Common myeloid progenitor, CD34-positive (primary cell): ENCODE measurements around the gene CDC42BPG.

Source experiments
- CTCF ChIA-PET: fragments of 350-600 bp; sonication (Branson Sonifier 250); formaldehyde crosslinking; loops from one replicate; lab custom pipeline; 2021; ENCODE audit warnings: antibody characterized with exemption; lab: Charles Lee
- POLR2A ChIA-PET: fragments of 350-600 bp; sonication (Branson Sonifier 250); formaldehyde crosslinking; loops from one replicate; lab custom pipeline; 2021; ENCODE audit warnings: antibody characterized with exemption; lab: Charles Lee
- DNase-seq, 3 donors: peaks; one replicate each; pipeline versions ENCODE4 v3.0.0 to v3.0.0-alpha.2; 2013
- H3K27ac ChIP-seq, 2 experiments: 1 replicate in 1 of 2; 2 replicates in 1 of 2; pipeline ENCODE4 v1.7.0; 2013; ENCODE audit warnings: inconsistent platforms in 2 of 2, low read length in 2 of 2, mild to moderate bottlenecking in 2 of 2, low read depth in 1 of 2, moderate library complexity in 1 of 2; ENCODE audit not compliant: severe bottlenecking in 2 of 2, insufficient read depth in 1 of 2, poor library complexity in 1 of 2
- H3K27me3 ChIP-seq, 5 experiments: replicated peaks in 2 of 5; 1 replicate in 3 of 5; 2 replicates in 2 of 5; pipeline versions ENCODE4 v1.6.1 to v1.7.0; 2013; ENCODE audit warnings: low read length in 4 of 5, mild to moderate bottlenecking in 2 of 5, moderate library complexity in 2 of 5, inconsistent platforms in 1 of 5; ENCODE audit not compliant: insufficient read depth in 5 of 5, control insufficient read depth in 4 of 5
- H3K36me3 ChIP-seq, 4 experiments: 1 replicate in 2 of 4; 2 replicates in 2 of 4; pipeline versions ENCODE4 v1.6.1 to v1.7.0; 2013; ENCODE audit warnings: low read length in 3 of 4, control low read depth in 1 of 4, mild to moderate bottlenecking in 1 of 4; ENCODE audit not compliant: control insufficient read depth in 4 of 4, insufficient read depth in 4 of 4
- H3K4me1 ChIP-seq, 4 experiments: 1 replicate in 3 of 4; 2 replicates in 1 of 4; pipeline versions ENCODE4 v1.6.1 to v1.7.1; 2013; ENCODE audit warnings: low read length in 3 of 4, mild to moderate bottlenecking in 3 of 4, control low read depth in 1 of 4, inconsistent platforms in 1 of 4, moderate library complexity in 1 of 4; ENCODE audit not compliant: control insufficient read depth in 4 of 4, insufficient read depth in 4 of 4; ENCODE audit errors: control extremely low read depth in 1 of 4
- H3K4me3 ChIP-seq, 7 experiments: 1 replicate in 4 of 7; 2 replicates in 3 of 7; pipeline versions ENCODE4 v1.5.1 to v1.7.0; 2013; ENCODE audit warnings: mild to moderate bottlenecking in 7 of 7, low read length in 6 of 7, moderate library complexity in 6 of 7, inconsistent platforms in 2 of 7, low read depth in 2 of 7, control low read depth in 1 of 7; ENCODE audit not compliant: insufficient read depth in 4 of 7, control insufficient read depth in 1 of 7; ENCODE audit errors: extremely low read depth in 1 of 7
- H3K9me3 ChIP-seq, 5 experiments: 1 replicate in 4 of 5; 2 replicates in 1 of 5; pipeline versions ENCODE4 v1.6.1 to v1.7.1; 2013; ENCODE audit warnings: low read length in 4 of 5, mild to moderate bottlenecking in 2 of 5, inconsistent platforms in 1 of 5, low read depth in 1 of 5, moderate library complexity in 1 of 5; ENCODE audit not compliant: control insufficient read depth in 4 of 5, insufficient read depth in 2 of 5; ENCODE audit errors: control extremely low read depth in 1 of 5
- WGBS: methylation state at CpG from one replicate; pipeline ENCODE4 v1.1.5; 2013; ENCODE audit not compliant: insufficient coverage; 5-methylcytosine and 5-hydroxymethylcytosine counted together

The CDC42BPG gene

GRCh38 chr11:64851831-64852351 is 7.4 kb upstream of the CDC42BPG start:
- Histone ChIP-seq H3K4me1 (peaks cover 3 to 89% (median 73%) of the 10 kb centered on the region in 4 experiments), H3K9me3 (no peaks in the 10 kb centered on the region), H3K36me3 (peaks cover 0 to 29% (median 19%) of the 10 kb centered on the region in 4 experiments), H3K27me3 (no peaks in the 10 kb centered on the region), H3K4me3 (no peak overlapping the region), H3K27ac (peak overlapping the region in 1 of 2 experiments; percentile 14)
- WGBS, result 100% methylated on average over 8 of the region's 8 CpGs
- ChIA-PET CTCF (interaction anchor here (16.1 to 33.3 kb wide), 2 partner anchors 12 to 38 kb away, joined by 268 to 1071 read pairs; partner anchors contain the start of gene EHD1), POLR2A (interaction anchor here (1.0 to 2.1 kb wide), 2 partner anchors 26 to 28 kb away, joined by 3 to 6 read pairs; partner anchors contain the start of gene EHD1)
- no peak for DNase-seq

DNA sequence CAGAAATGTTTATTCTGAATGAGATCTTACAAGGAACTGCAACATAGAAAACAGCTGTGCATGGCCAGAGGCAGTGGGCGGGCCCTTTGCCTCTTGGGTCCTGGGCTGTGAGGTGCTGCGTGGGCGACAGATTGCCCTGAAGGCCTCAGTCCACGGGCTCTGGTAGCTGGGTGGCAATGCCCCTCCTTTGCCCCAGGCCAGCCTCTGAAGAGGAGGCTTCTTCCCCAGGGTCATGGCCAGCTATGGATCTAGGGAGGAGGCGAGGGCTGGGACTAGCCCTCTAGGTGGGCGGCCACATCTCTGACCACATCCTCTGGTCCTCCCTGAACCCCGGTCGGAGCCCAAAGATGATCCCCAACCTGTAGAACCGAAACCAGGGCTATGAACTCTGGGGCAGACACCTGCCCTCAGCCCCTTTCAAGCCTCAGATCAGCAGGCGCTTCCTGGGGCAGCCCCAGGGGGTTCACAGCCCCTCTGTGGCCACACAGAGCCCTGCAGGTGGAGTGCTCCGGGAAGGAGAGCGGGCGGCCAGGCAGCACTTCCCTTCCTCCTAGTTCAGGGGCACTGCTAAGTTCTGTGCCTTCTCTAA is 6.6 kb upstream of the CDC42BPG start:
- Histone ChIP-seq H3K27ac (peak overlapping the region in 1 of 2 experiments; percentile 19), H3K4me1 (peaks cover 3 to 80% (median 65%) of the 10 kb centered on the region in 4 experiments), H3K4me3 (no peak overlapping the region), H3K9me3 (no peaks in the 10 kb centered on the region), H3K27me3 (no peaks in the 10 kb centered on the region), H3K36me3 (peaks cover 0 to 27% (median 17%) of the 10 kb centered on the region in 4 experiments)
- ChIA-PET POLR2A (interaction anchor here (0.6 to 2.1 kb wide), 6 partner anchors 9 to 881 kb away, joined by 3 to 6 read pairs (median 4); partner anchors contain the start of gene EHD1), CTCF (interaction anchor here (0.9 to 33.3 kb wide), 4 partner anchors 13 to 424 kb away, joined by 3 to 1071 read pairs (median 136); partner anchors contain the start of gene EHD1)
- peak in 2 of 3 donors; percentile 66 to 72 for DNase-seq
- WGBS, result 48% methylated on average over 10 of the region's 13 CpGs

DNA sequence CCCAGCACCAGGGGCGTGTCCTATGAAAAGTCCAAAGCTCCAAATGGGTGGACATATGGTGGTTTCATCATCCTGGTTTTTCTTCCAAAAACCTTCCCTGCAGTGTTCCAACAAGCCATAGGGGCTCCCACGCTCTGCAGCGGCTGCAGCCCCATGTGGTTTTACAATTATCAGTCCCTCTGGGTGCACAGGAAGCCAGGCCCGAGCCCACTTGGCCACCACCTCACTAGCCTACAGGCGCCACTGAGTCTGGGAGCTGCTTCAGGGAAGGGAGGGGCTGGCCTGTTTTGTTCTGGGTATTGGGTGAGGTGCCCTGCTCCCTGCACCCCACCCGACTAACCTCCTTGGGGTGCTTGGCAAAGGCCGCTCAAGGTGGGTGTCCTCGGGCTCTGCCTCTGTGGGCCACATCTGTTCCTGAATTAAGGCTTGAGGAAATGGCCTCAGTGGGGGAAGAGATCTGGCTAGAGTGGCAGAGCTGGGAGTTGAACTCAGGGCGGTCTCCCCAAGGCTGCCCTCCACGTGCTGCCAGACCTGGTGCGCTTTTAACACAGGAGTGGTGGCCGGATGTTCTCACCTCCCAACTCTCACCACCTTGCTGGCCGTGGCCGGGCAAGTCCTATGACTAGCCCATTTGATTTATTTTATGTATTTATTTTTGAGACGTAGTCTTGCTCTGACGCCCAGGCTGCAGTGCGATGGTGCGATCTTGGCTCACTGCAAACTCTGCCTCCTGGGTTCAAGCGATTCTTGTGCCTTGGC is 5.3 kb upstream of the CDC42BPG start:
- Histone ChIP-seq H3K9me3 (no peaks in the 10 kb centered on the region), H3K4me3 (no peak overlapping the region), H3K27ac (no peak overlapping the region), H3K36me3 (peaks cover 0 to 19% (median 8%) of the 10 kb centered on the region in 4 experiments), H3K4me1 (peaks cover 3 to 69% (median 57%) of the 10 kb centered on the region in 4 experiments), H3K27me3 (no peaks in the 10 kb centered on the region)
- ChIA-PET POLR2A (interaction anchor here (0.6 kb wide), 1 partner anchor 311 kb away, joined by 3 read pairs; no protein-coding TSS in a partner anchor), CTCF (interaction anchor here (1.0 to 33.3 kb wide), 9 partner anchors 15 to 267 kb away, joined by 3 to 1071 read pairs (median 7); partner anchors contain the start of genes BATF2, EHD1 and ZNHIT2)
- WGBS, result 97% methylated on average over 15 of the region's 19 CpGs
- DNase-seq, result no peak

GRCh38 chr11:64848826-64849597 is 4.6 kb upstream of the CDC42BPG start:
- CTCF ChIA-PET, result interaction anchor here (0.8 to 33.3 kb wide), 15 partner anchors 9 to 268 kb away, joined by 3 to 1071 read pairs (median 4); partner anchors contain the start of genes BATF2, EHD1, SF1 and ZNHIT2
- no peaks in the 10 kb centered on the region for H3K9me3 ChIP-seq
- no peak overlapping the region for H3K4me3 ChIP-seq

GRCh38 chr11:64848214-64848825 is 3.9 kb upstream of the CDC42BPG start:
- Histone ChIP-seq H3K4me3 (no peak overlapping the region), H3K4me1 (peaks cover 3 to 62% (median 50%) of the 10 kb centered on the region in 4 experiments), H3K9me3 (no peaks in the 10 kb centered on the region), H3K27me3 (no peaks in the 10 kb centered on the region), H3K36me3 (peaks cover 0 to 5% (median under 1%) of the 10 kb centered on the region in 4 experiments), H3K27ac (peak overlapping the region in 1 of 2 experiments; percentile 5)
- POLR2A ChIA-PET, result interaction anchor here (0.6 to 1.9 kb wide), 4 partner anchors 16 to 468 kb away, joined by 3 to 16 read pairs (median 3); partner anchors contain the start of gene EHD1
- 95% methylated on average over 2 of the region's 6 CpGs for whole genome bisulfite sequencing
- no peak for DNase-seq
- CTCF ChIA-PET, result interaction anchor here (0.8 to 33.3 kb wide), 19 partner anchors 8 to 255 kb away, joined by 3 to 1071 read pairs (median 4); partner anchors contain the start of genes BATF2, EHD1 and SF1

More at GRCh38 chr11:64848826-64849597, 4.6 kb upstream of the CDC42BPG start:
- Histone ChIP-seq H3K27me3 (no peaks in the 10 kb centered on the region), H3K36me3 (peaks cover 0 to 11% (median 3%) of the 10 kb centered on the region in 4 experiments), H3K27ac (peak overlapping the region in 1 of 2 experiments; percentile 5), H3K4me1 (peaks cover 3 to 65% (median 52%) of the 10 kb centered on the region in 4 experiments)
- 85% methylated on average over 14 of the region's 16 CpGs for whole genome bisulfite sequencing
- DNase-seq, result peak in 2 of 3 donors; percentile 35 to 56
- POLR2A ChIA-PET, result interaction anchor here (0.6 to 1.9 kb wide), 3 partner anchors 29 to 469 kb away, joined by 3 to 16 read pairs (median 3); partner anchors contain the start of gene EHD1
